A673 (cell line): Measurements from ENCODE around the gene SLC16A8. TPM values are rescaled to one million over a fixed set of nuclear protein-coding genes. Genes with fewer than 3 reads are reported as not detected.
"Not testable (repeated sequence)": the region's sequence is repeated elsewhere in the genome, so short reads cannot be mapped to it uniquely, and the experiment has no call there.

ENCODE experiments used
- BruUV-seq: library from RNA; stranded (reverse); fragments of 400-500 nt; replicated peaks from 2 replicates; lab custom pipeline; 2021; lab: Mats Ljungman, UMichigan
- CTCF ChIA-PET: fragments of 300-600 bp; sonication (Branson Sonifier 250); formaldehyde crosslinking; loops from one replicate; lab custom pipeline; 2022; ENCODE audit warnings: antibody characterized with exemption; lab: Charles Lee
- POLR2A ChIA-PET: fragments of 300-600 bp; sonication (Branson Sonifier 250); formaldehyde crosslinking; loops from one replicate; lab custom pipeline; 2022; ENCODE audit warnings: antibody characterized with exemption; ENCODE audit not compliant: low non-redundant PET; lab: Charles Lee
- DNase-seq: peaks from one replicate; pipeline ENCODE4 v3.0.0-alpha.2; 2015; ENCODE audit warnings: low spot score
- H3K27ac ChIP-seq: fragments of 200-600 bp; sonication (generic); 2 replicates; pipeline ENCODE4 v1.5.1; 2016; ENCODE audit warnings: mixed run types, low read depth, mild to moderate bottlenecking, mixed read lengths, antibody characterized with exemption, low read length; ENCODE audit not compliant: poor library complexity, severe bottlenecking
- H3K27me3 ChIP-seq: fragments of 200-600 bp; sonication (generic); replicated peaks from 2 replicates; pipeline ENCODE4 v1.6.1; 2017; ENCODE audit warnings: mixed run types, low read depth, mild to moderate bottlenecking, mixed read lengths, antibody characterized with exemption, low read length; ENCODE audit not compliant: insufficient read depth, poor library complexity
- H3K36me3 ChIP-seq: fragments of 200-600 bp; sonication (generic); 2 replicates; pipeline ENCODE4 v1.6.1; 2016; ENCODE audit warnings: mixed run types, mild to moderate bottlenecking, mixed read lengths, antibody characterized with exemption, low read length; ENCODE audit not compliant: insufficient read depth, poor library complexity, severe bottlenecking
- H3K4me1 ChIP-seq: fragments of 200-600 bp; sonication (generic); 2 replicates; pipeline ENCODE4 v1.6.1; 2017; ENCODE audit warnings: mixed run types, mild to moderate bottlenecking, mixed read lengths, antibody characterized with exemption, low read length; ENCODE audit not compliant: insufficient read depth, poor library complexity, severe bottlenecking
- H3K4me3 ChIP-seq: fragments of 200-600 bp; sonication (generic); 2 replicates; pipeline ENCODE4 v1.5.1; 2016; ENCODE audit warnings: low read depth, mixed run types, mild to moderate bottlenecking, mixed read lengths, low read length; ENCODE audit not compliant: poor library complexity, severe bottlenecking
- H3K9me3 ChIP-seq: fragments of 200-600 bp; sonication (generic); 2 replicates; pipeline ENCODE4 v1.6.1; 2016; ENCODE audit warnings: mixed run types, low read depth, mild to moderate bottlenecking, mixed read lengths, antibody characterized with exemption, low read length; ENCODE audit not compliant: poor library complexity, severe bottlenecking
- EZH2 ChIP-seq: fragments of 200-600 bp; sonication (generic); IDR thresholded peaks from 2 replicates; pipeline ENCODE4 v1.6.1; 2017; ENCODE audit warnings: borderline replicate concordance, low read depth, mild to moderate bottlenecking, mixed read lengths, antibody characterized with exemption, low read length; ENCODE audit not compliant: poor library complexity, severe bottlenecking
- intact Hi-C: fragments of 100-400 bp; cut with micrococcal nuclease; formaldehyde crosslinking; loops from one replicate; pipeline ENCODE4 v1.10.0; 2022; ENCODE audit not compliant: unreplicated experiment
- total RNA-seq: library from RNA; stranded (reverse); gene quantifications from 2 replicates; pipeline ENCODE4 v1.2.3, GENCODE V29; 2021
- TF ChIP-seq, protein P1 (sequence below): fragments of 300-800, 200-600 bp; sonication (generic); conservative IDR thresholded peaks from 2 replicates; pipeline ENCODE4 v1.5.1; 2017; ENCODE audit warnings: low read depth, mild to moderate bottlenecking, antibody characterized with exemption, low read length, moderate library complexity, mixed read lengths

Gene SLC16A8
- total RNA-seq, 1 experiment from 2014 or later, result not detected

- Histone ChIP-seq H3K27ac (no peak overlapping the region), H3K4me1 (peaks cover 12% of the 10 kb centered on the region), H3K36me3 (no peaks in the 10 kb centered on the region), H3K9me3 (no peaks in the 10 kb centered on the region), H3K4me3 (peak overlapping the region; percentile 36), H3K27me3 (peaks cover 18% of the 10 kb centered on the region)
- intact Hi-C loops, result no loop called here
- BruUV-seq, result no TSS peak
- TF ChIP-seq EZH2, result no peak
- POLR2A ChIA-PET, result no interaction called here
- no peak for DNase-seq
- CTCF ChIA-PET, result no interaction called here
Measured at GRCh38 chr22:38081636-38081940, 2.4 kb downstream of the SLC16A8 start.

DNA sequence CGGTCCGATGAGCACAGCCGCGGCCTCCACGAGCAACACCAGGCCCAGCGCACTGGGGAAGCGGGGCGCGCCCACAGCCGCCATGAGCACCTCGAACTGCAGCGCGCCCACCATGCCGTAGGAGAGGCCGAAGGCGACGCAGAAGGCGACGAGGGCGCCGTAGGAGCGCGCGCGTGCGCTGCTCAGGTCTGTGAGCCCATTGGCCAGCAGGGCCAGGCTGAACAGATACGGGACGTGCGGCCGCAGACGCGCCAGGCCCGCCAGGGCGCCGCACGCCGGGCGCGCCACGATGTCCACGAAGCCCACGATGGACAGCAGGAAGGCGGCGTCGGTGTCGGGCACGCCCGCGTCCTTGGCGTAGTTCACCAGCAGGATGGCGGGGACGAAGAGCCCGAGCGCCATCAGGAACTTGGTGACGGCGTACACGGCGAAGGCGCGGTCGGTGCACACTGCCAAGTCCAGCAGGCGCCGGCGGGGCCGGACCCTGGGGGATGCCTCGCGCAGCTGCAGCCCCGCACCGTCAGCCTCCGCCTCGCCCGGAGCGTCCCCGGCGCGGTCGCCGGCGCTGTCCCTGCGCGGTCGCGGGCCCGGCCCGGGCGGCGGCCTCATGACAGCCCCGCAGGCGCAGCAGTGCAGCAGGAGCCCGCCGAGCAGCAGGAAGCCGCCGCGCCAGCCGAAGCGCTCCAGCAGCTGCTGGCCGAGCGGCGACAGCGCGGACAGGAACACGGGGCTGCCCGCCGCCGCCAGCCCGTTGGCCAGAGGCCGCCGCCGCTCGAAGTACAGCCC, 2.9 kb downstream of the SLC16A8 start:
- peak; percentile 37 for DNase-seq
- Histone ChIP-seq H3K9me3 (no peaks in the 10 kb centered on the region), H3K27ac (no peak overlapping the region), H3K27me3 (peaks cover 18% of the 10 kb centered on the region), H3K4me3 (peak overlapping the region; percentile 36), H3K36me3 (no peaks in the 10 kb centered on the region), H3K4me1 (peaks cover 12% of the 10 kb centered on the region)
- BruUV-seq, result no TSS peak
- CTCF ChIA-PET, result no interaction called here
- POLR2A ChIA-PET, result no interaction called here
- intact Hi-C loops, result no loop called here
- no peak for TF ChIP-seq EZH2
- TF ChIP-seq, protein P1, sequence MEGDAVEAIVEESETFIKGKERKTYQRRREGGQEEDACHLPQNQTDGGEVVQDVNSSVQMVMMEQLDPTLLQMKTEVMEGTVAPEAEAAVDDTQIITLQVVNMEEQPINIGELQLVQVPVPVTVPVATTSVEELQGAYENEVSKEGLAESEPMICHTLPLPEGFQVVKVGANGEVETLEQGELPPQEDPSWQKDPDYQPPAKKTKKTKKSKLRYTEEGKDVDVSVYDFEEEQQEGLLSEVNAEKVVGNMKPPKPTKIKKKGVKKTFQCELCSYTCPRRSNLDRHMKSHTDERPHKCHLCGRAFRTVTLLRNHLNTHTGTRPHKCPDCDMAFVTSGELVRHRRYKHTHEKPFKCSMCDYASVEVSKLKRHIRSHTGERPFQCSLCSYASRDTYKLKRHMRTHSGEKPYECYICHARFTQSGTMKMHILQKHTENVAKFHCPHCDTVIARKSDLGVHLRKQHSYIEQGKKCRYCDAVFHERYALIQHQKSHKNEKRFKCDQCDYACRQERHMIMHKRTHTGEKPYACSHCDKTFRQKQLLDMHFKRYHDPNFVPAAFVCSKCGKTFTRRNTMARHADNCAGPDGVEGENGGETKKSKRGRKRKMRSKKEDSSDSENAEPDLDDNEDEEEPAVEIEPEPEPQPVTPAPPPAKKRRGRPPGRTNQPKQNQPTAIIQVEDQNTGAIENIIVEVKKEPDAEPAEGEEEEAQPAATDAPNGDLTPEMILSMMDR, result no peak

DNA sequence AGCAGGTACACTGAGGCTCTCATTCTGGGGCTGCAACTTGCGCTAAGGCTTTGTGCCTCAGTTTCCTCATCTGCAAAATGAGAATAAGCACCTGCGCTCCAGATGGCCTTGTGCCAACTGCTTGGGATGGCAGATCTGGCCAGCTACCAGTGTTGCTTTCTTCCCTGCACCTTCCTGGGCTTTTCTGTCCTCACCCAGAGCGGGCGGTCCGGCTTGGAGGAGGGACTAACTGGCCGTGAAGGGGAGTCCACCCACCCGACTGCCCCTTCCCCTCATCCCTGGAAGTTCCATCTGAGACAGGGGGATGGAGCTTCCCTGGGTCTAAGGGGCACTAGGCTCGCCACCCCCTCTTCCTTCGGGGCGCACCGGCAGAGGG, 3.5 kb downstream of the SLC16A8 start:
- POLR2A ChIA-PET, result no interaction called here
- H3K27me3 ChIP-seq, result peaks cover 18% of the 10 kb centered on the region
- H3K4me1 ChIP-seq, result peaks cover 12% of the 10 kb centered on the region
- no peak overlapping the region for H3K27ac ChIP-seq
- no TSS peak for BruUV-seq
- no peaks in the 10 kb centered on the region for H3K36me3 ChIP-seq
- DNase-seq, result no peak
- TF ChIP-seq EZH2, result peak; percentile 7
- TF ChIP-seq, protein P1, result no peak
- H3K9me3 ChIP-seq, result no peaks in the 10 kb centered on the region
- intact Hi-C loops, result no loop called here
- H3K4me3 ChIP-seq, result no peak overlapping the region
- CTCF ChIA-PET, result no interaction called here

- ChIA-PET CTCF (no interaction called here), POLR2A (no interaction called here)
Measured at GRCh38 chr22:38079804-38080203, 4.2 kb downstream of the SLC16A8 start.

GRCh38 chr22:38079208-38079607, 4.8 kb downstream of the SLC16A8 start:
- BruUV-seq, POLR2A ChIA-PET, H3K36me3 ChIP-seq, CTCF ChIA-PET, intact Hi-C loops, H3K9me3 ChIP-seq, DNase-seq, H3K27ac ChIP-seq, H3K4me3 ChIP-seq: not testable (repeated sequence)
- peaks cover 18% of the 10 kb centered on the region for H3K27me3 ChIP-seq
- peaks cover 12% of the 10 kb centered on the region for H3K4me1 ChIP-seq

More at GRCh38 chr22:38079804-38080203, 4.2 kb downstream of the SLC16A8 start:
- intact Hi-C loops, result no loop called here
- BruUV-seq, result no TSS peak
- H3K36me3 ChIP-seq, result no peaks in the 10 kb centered on the region
- no peak for DNase-seq
- H3K4me3 ChIP-seq, result no peak overlapping the region
- H3K27ac ChIP-seq, result no peak overlapping the region
- TF ChIP-seq, protein P1, result no peak
- no peak for TF ChIP-seq EZH2
- H3K4me1 ChIP-seq, result peaks cover 12% of the 10 kb centered on the region
- peaks cover 18% of the 10 kb centered on the region for H3K27me3 ChIP-seq
- no peaks in the 10 kb centered on the region for H3K9me3 ChIP-seq
